GM12878 (cell line): Measurements from ENCODE around the gene ZNF777.

Source experiments
- POLR2A ChIP-seq: IDR thresholded peaks from 2 replicates; pipeline ENCODE4 v1.6.1; 2011; ENCODE audit warnings: low read depth, mild to moderate bottlenecking, low read length
- TF ChIP-seq, protein P1 (sequence below), 3 experiments: IDR thresholded peaks in 2 of 3; conservative IDR thresholded peaks in 1 of 3; 2 replicates each; pipeline ENCODE4 v1.5.1; 2011; ENCODE audit warnings: low read depth in 3 of 3, low read length in 3 of 3, mild to moderate bottlenecking in 3 of 3, control low read depth in 2 of 3, moderate library complexity in 2 of 3, inconsistent platforms in 1 of 3, mixed read lengths in 1 of 3; ENCODE audit not compliant: control insufficient read depth in 2 of 3, insufficient read depth in 1 of 3; ENCODE audit errors: extremely low read depth in 1 of 3
- TF ChIP-seq, protein P2 (sequence below): fragments of 450-650 bp; formaldehyde crosslinking; IDR thresholded peaks from 2 replicates; pipeline ENCODE4 v1.4.0; 2020; ENCODE audit warnings: mild to moderate bottlenecking, moderate library complexity

DNA sequence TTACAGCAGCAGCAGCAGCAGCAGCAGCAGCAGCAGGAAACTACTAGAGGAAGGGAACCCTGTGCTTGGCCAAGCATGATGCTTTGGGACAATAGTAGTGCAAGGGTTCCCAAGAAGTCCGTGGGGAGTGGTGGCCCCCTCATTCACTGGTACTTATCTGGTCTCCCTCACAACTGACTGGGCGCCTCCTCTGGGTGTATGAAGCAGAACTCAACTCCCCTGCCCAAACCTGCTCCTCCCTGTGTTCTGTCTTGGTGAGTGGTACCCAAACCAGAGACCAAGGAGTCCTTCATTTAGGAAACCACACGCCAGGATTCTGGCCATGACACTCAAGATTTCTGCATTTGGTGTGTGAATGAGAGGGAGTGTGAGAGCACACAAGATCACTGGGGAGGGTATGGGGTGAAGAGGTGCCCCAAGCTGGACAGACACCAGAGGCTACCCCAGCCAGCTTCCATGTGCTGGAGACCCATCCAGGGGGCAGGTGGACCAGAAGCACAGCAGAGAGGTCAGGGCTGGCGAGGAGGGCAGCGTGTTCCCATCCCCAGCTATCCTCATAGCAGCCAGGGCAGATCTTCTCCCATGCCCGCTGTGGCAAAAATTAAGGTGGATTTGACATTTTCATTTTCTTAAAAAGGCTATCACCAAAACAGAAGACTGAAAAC lies 10.6 kb upstream of the ZNF777 start:
- TF ChIP-seq, protein P1, sequence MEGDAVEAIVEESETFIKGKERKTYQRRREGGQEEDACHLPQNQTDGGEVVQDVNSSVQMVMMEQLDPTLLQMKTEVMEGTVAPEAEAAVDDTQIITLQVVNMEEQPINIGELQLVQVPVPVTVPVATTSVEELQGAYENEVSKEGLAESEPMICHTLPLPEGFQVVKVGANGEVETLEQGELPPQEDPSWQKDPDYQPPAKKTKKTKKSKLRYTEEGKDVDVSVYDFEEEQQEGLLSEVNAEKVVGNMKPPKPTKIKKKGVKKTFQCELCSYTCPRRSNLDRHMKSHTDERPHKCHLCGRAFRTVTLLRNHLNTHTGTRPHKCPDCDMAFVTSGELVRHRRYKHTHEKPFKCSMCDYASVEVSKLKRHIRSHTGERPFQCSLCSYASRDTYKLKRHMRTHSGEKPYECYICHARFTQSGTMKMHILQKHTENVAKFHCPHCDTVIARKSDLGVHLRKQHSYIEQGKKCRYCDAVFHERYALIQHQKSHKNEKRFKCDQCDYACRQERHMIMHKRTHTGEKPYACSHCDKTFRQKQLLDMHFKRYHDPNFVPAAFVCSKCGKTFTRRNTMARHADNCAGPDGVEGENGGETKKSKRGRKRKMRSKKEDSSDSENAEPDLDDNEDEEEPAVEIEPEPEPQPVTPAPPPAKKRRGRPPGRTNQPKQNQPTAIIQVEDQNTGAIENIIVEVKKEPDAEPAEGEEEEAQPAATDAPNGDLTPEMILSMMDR (IDR thresholded peaks at IDR 0.05 in 2 of 3, conservative IDR thresholded peaks at IDR 0.05 in 1 of 3; ENCODE audit: control insufficient read depth in 2 of 3, extremely low read depth in 1 of 3, insufficient read depth in 1 of 3, low read depth in 3 of 3, low read length in 3 of 3), result no peak
- TF ChIP-seq POLR2A, result no peak
- TF ChIP-seq, protein P2, sequence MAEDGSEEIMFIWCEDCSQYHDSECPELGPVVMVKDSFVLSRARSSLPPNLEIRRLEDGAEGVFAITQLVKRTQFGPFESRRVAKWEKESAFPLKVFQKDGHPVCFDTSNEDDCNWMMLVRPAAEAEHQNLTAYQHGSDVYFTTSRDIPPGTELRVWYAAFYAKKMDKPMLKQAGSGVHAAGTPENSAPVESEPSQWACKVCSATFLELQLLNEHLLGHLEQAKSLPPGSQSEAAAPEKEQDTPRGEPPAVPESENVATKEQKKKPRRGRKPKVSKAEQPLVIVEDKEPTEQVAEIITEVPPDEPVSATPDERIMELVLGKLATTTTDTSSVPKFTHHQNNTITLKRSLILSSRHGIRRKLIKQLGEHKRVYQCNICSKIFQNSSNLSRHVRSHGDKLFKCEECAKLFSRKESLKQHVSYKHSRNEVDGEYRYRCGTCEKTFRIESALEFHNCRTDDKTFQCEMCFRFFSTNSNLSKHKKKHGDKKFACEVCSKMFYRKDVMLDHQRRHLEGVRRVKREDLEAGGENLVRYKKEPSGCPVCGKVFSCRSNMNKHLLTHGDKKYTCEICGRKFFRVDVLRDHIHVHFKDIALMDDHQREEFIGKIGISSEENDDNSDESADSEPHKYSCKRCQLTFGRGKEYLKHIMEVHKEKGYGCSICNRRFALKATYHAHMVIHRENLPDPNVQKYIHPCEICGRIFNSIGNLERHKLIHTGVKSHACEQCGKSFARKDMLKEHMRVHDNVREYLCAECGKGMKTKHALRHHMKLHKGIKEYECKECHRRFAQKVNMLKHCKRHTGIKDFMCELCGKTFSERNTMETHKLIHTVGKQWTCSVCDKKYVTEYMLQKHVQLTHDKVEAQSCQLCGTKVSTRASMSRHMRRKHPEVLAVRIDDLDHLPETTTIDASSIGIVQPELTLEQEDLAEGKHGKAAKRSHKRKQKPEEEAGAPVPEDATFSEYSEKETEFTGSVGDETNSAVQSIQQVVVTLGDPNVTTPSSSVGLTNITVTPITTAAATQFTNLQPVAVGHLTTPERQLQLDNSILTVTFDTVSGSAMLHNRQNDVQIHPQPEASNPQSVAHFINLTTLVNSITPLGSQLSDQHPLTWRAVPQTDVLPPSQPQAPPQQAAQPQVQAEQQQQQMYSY (CRISPR knock-in tag), result no peak
